Stimulated activated CD8-positive, alpha-beta memory T cell treated with anti-CD3 and anti-CD28 coated beads, Interleukin-7, amount 100 ng/mL, for 4 hours (primary cell): ENCODE measurements around the gene PALS2.

Experiments used
- DNase-seq, 2 donors: peaks; one replicate each; pipeline ENCODE4 v3.0.0-alpha.2; 2020; ENCODE audit warnings: low read depth in 2 of 2

PALS2 gene

GRCh38 chr7:24591152-24591551 lies 17.9 kb downstream of the PALS2 start:
- DNase-seq, result no peak

GRCh38 chr7:24595671-24596418 lies 22.6 kb downstream of the PALS2 start:
- DNase-seq, result no peak

- no peak for DNase-seq
Measured at GRCh38 chr7:24597014-24597413, 23.8 kb downstream of the PALS2 start.

DNA sequence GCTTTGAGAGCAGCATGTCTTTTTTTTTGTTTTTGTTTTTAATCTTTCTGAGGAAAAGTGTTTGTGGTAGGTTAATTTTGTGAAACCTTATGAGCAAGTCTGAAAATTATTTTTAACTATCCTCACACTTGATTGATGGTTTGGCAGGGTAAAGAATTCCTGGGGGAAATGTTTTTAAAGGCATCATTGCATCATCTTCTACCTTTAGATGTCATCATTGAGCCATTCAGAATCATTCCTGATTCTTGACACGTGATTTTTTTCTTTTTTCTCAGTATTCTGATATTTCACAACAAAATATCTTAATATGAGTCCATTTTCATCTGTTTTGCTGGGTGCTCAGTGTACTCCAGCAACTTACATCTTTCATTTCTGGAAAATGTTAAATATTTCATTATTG lies 28.3 kb downstream of the PALS2 start:
- no peak for DNase-seq

- DNase-seq, result no peak
Measured at GRCh38 chr7:24602860-24603456, 29.7 kb downstream of the PALS2 start.

- DNase-seq, result no peak
Measured at GRCh38 chr7:24604630-24605029, 31.4 kb downstream of the PALS2 start.

DNA sequence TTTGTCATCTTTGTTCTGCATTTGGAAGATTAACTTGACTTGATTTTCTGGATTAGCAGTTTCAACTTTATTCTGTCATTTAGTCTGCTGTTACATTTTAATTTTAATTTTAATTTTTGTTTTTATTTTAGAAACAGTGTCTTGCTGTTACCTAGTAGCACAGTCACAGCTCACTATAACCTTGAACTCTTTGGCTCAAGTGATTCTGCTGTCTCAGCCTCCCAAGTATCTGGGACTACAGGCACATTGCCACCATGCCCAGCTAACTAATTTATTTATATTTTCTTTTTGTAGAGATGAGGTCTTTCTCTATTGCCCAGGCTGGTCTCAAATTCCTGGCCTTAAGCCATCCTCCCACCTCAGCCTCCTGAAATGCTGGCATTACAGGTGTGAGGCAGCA lies 35.3 kb downstream of the PALS2 start:
- DNase-seq, result no peak

GRCh38 chr7:24609059-24609458 lies 35.8 kb downstream of the PALS2 start:
- peak in 1 of 2 donors; percentile 11 for DNase-seq

DNA sequence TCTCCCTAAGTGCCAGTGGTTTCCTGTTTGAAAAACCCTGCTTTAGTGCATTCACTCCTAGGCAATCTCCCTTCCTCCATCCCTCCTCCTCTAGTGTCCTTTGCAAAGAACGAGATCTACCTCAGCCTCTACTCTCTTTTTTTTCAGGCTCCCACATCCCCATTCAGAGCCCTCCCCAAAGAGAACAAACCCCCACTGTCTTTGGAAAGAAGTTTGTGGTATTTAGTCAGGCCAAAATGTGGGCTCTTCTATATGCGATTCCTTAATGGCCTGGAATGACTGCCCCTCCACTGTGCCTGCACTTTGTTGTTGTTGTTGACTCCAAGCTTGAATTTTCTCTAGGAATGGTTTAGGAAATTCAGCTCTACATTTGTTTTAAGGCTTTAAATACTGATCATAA lies 36.3 kb downstream of the PALS2 start:
- no peak for DNase-seq

- no peak for DNase-seq
Measured at GRCh38 chr7:24611130-24611529, 37.9 kb downstream of the PALS2 start.

DNA sequence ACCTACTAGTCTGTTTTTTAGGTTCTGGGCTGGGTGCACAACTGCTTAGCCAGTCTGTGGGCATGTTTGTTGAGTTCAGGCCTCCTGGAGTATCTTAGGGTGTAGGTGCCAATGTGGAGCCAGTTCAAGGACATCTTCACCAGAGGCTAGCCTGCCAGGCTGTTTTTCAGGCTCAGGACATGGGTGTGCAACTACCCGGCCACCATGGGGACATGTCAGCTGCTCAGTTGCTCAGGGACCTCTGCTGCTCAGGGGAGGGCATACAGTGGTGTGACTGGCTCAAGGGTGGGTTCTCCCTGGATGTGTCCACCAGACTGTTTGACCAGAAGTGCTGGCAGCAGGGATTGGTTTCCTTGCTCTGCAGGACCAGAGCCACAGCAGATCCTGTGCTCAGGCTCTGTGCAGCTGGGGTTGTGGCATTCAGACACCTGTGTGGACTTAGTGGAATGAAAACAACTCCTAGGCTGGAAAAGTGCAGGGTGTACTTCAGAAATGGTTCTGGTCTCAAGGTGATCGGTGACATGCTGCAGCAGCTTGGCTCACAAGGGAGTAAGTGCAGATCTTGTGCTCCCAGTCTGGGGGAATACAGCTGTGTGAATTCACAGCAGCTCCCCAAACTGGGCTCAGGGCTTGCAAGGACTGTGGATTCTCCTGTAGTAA lies 44.8 kb downstream of the PALS2 start:
- no peak for DNase-seq

GRCh38 chr7:24619978-24620377 lies 46.7 kb downstream of the PALS2 start:
- no peak for DNase-seq

- DNase-seq, result no peak
Measured at GRCh38 chr7:24622646-24623182, 49.5 kb downstream of the PALS2 start.
